G401 (cell line): Measurements from ENCODE around the gene PSMB10. TPM values are rescaled to one million over a fixed set of nuclear protein-coding genes. Genes with fewer than 3 reads are reported as not detected.
"Not testable (repeated sequence)": the region's sequence is repeated elsewhere in the genome, so short reads cannot be mapped to it uniquely, and the experiment has no call there.

ENCODE experiments used
- DNase-seq: peaks from one replicate; pipeline ENCODE4 v3.0.0-alpha.2; 2015; ENCODE audit warnings: low spot score
- in situ Hi-C: cut with HindIII; loops from 2 replicates; pipeline ENCODE4 v1.10.0; 2016; ENCODE audit warnings: low sequenced_read_pairs, mixed read lengths
- total RNA-seq: library from RNA; depleted of rRNA; stranded (reverse); fragments of >200 nt; shearing (Covaris generic); gene quantifications from 2 replicates; pipeline ENCODE4 v1.2.3, GENCODE V29; 2014

PSMB10 gene
- total RNA-seq, 1 experiment from 2014 or later = 17.1 TPM

DNA sequence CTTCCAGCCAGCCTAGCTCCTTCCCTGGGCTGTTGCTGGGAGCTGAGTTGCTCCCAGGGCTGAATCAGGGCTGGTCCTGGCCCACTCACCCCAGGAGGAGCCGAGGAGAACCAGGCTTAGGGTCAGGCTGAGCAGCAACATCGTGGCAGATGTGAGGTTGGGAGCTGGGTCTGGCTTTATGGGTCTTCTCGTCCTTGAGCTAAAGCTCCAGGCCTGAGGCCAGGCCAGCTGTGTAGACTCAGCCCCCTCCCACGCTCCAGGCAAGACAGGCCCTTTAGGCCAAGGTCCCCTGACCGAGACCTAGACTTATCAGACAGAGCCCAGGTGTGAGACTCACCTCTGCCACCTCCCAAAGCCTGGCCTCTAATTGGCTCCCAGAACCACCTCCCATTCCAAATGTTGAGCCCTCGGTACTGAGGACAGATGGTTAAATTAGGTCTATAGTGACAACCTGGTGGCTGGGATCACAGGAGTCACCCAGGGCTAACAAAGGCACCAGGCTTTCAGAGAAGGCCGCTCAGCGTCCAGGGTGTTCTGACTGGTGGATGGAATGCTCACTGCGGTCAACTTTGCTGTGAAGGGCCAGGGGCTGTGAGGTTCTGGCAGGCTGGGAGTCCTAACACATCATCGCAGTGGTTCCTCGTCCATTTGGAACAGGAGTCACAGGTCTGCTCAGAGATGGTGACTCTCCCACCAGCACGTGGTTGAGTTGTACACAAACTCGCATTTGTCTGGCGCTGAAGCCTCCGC, 4.8 kb downstream of the PSMB10 start, which contains the start of gene CTRL:
CTRL (minus strand) TSS at position 151 of the 750 bp plus-strand sequence; CDS start at position 141, 10 bp downstream.
- in situ Hi-C loops = no loop called here
- DNase-seq = no peak

DNA sequence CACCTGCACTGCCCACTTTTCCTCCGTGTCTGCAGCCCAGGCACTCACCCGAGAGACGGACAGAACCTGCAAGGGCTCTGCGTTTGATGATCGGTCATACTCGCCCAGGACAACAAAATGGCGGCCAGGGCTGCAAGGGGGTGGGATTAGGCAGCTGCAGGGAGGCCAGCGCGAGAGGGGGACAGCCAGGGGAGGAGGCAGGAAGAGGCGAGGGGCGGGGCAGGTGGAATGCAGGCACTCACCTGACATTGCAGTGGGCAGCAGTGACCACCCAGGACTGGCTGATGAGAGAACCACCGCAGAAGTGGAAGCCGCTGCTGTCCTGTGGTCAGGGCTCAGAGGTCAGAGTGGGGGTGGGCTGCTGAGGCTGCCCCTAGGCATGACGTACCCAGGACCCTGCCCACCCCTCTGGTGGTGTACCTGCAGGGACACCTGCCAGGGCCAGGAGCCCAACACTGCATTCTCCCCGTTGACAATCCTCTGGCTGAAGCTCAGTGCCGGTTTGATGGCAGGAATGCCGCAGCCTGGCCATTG, 5.9 kb downstream of the PSMB10 start:
- in situ Hi-C loops = no loop called here
- DNase-seq = no peak

DNA sequence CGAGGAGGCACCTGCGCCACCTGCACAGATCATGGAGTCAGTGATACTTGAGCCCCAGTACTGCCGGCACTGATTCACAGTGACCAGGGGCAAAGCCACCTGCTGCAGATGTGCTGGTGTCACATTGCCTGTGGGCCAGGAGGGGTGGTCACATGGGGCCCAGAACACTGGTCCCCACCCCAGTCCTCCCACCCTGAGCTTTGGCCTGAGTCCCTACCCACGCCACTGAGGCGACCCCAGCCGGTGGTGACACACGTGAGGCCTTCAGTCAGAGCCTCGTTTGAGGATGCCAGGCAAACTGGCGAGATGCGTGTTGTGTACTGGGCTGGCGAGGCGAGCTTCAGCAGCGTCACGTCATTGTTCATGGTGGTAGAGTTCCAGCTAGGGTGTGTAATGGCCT, 6.5 kb downstream of the PSMB10 start:
- in situ Hi-C loops = no loop called here
- no peak for DNase-seq

DNA sequence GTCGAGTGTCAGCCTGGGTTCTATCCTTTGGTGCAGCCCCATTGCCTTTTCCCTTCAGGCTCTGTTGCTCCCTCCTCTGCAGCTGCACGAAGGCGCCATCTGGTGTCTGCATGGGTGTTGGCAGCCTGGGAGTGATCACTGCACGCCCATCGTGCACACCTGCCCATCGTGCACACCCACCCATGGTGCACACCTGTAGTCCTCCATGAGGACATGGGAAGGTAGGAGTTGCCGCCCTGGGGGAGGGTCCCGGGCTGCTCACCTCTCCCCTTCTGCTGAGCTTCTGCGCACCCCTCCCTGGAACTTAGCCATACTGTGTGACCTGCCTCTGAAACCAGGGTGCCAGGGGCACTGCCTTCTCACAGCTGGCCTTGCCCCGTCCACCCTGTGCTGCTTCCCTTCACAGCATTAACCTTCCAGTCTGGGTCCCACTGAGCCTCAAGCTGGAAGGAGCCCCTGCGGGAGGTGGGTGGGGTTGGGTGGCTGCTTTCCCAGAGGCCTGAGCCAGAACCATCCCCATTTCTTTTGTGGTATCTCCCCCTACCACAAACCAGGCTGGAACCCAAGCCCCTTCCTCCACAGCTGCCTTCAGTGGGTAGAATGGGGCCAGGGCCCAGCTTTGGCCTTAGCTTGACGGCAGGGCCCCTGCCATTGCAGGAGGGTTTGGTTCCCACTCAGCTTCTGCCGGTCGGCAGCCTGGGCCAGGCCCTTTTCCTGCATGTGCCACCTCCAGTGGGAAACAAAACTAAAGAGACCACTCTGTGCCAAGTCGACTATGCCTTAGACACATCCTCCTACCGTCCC, 7.9 kb downstream of the PSMB10 start:
- peak; percentile 86 for DNase-seq
- in situ Hi-C loops = no loop called here

DNA sequence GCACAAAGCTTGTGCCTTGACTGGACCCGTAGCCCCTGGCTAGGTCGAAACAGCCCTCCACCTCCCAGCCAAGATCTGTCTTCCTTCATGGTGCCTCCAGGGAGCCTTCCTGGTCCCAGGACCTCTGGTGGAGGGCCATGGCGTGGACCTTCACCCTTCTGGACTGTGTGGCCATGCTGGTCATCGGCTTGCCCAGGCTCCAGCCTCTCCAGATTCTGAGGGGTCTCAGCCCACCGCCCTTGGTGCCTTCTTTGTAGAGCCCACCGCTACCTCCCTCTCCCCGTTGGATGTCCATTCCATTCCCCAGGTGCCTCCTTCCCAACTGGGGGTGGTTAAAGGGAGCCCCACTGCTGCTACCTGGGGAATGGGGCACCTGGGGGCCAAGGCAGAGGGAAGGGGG, 8.5 kb downstream of the PSMB10 start:
- in situ Hi-C loops = no loop called here

DNA sequence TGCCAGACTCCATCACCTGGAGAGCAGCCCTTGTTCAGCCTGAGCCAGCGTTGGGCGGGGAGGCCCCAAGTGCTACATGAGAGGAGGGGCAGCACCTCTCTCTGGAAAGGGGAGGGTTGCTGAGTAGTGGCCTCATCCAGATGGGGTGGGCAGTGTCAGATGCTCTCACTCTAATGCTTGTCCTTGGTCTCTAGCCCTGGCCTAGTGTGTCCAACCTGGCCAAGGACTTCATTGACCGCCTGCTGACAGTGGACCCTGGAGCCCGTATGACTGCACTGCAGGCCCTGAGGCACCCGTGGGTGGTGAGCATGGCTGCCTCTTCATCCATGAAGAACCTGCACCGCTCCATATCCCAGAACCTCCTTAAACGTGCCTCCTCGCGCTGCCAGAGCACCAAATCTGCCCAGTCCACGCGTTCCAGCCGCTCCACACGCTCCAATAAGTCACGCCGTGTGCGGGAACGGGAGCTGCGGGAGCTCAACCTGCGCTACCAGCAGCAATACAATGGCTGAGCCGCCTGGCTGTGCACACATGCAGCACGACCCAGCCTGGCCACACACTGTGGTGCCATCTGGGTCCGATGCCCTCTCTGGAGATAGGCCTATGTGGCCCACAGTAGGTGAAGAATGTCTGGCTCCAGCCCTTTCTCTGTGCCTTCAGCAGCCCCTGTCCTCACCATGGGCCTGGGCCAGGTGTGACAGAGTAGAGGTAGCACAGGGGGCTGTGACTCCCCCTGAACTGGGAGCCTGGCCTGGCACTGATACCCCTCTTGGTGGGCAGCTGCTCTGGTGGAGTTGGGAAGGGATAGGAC, 9.3 kb downstream of the PSMB10 start:
- in situ Hi-C loops = no loop called here
- peak; percentile 79 for DNase-seq

More for the DNA sequence above, 8.5 kb downstream of the PSMB10 start:
- DNase-seq = no peak

DNA sequence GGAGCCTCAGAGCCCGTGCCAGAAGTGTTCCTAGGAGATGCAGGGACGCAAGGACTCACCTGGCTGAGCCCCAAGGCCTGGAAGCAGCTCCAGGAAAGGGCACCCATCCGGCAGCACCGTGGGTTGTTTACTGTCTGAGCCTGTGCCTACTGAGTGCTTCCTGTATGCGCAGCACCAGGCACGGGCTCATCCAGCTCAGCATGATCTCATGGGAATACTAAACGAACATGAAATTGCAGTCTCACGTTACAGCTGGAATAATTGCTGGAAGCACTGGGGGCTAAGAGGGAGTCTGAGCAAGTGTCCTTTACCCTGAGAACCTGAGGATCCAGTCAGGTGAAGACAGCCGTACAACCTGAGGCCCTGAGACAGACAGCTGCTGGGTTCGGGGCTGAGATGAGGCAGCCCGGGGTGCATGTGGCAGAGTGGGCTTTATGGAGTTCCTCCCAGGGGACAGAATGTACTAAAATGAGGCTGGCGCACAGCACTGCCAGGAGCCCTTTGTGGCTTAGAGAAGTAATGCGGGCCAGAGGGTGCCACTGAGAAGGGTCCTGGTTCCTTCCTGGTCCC, 10.4 kb downstream of the PSMB10 start:
- peak; percentile 26 for DNase-seq
- in situ Hi-C loops = no loop called here

DNA sequence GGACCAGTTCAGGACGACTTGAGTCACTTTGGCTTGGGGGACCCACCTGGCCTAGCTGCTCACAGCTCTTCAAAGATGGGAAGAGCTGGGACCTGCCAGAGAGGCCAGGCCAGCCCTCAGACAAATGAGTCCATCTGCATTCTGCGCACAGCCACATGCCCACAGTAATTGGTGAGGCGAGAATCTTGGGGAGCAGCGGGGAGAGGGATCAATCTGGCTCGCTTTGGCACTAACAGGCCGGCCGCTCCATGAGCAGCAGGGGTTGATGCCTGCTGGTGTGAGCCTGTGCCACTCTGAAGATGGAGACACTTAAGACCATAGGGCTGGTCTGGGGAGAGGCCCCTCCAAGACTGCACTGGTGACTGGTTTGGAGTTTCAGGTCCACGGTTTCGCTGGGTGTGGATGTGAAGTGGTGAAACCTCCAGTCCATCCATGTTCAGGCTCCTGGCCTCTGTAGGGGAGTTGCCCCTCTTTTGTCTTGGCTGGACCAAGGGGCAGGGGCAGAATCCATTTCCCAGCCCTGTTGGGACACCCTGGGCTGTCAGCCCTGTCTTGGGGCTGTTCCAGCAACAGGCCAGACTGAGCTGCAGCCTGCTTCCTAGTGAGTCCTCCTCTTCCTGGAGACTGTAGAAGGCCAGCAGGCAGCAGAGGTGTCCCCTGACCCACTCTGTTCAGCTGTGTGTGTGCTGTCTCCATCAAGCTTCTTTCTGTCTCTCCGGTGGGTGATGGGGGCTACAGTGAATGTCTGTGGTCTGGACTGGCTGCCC, 12.3 kb downstream of the PSMB10 start:
- DNase-seq = peak; percentile 27
- in situ Hi-C loops = loop anchor here (5.0 kb wide), 1 partner anchor 102 kb away; no protein-coding TSS in a partner anchor

DNA sequence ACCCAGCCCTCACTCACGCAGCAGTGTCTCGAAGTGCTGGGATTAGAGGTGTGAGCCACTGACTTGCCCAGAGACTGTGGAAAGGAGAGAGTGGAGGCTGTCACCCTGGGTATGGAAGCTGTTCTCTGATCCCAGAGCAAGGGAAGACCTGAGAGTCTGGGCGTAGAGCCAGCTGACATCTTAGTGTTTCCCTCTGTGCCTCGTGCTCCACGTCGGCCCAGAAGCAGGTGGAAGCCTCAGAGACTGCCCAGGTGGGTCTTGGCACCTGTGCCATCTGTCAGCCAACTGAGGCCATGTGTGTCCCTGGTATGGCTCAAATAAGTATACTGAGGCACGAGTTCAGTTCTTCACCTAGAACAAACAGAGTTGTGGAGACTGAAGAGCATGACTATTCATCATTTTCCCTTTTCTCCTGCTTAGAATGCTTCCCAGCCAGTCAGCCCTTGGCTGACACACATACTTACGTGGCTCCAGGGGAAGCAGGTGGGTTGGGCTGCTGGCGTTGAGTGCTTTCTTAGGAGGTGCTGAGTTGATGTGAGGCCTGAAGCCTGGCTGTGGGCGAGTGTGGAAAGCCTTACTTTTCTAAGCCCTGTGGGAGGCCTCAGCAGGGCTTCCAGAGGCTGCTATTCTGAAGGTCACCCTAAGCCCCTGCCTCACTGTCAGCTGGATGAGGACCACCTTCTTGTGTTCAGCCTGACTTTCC, 13.1 kb downstream of the PSMB10 start:
- in situ Hi-C loops = loop anchor here (5.0 kb wide), 1 partner anchor 101 kb away; no protein-coding TSS in a partner anchor
- DNase-seq = peak; percentile 78

DNA sequence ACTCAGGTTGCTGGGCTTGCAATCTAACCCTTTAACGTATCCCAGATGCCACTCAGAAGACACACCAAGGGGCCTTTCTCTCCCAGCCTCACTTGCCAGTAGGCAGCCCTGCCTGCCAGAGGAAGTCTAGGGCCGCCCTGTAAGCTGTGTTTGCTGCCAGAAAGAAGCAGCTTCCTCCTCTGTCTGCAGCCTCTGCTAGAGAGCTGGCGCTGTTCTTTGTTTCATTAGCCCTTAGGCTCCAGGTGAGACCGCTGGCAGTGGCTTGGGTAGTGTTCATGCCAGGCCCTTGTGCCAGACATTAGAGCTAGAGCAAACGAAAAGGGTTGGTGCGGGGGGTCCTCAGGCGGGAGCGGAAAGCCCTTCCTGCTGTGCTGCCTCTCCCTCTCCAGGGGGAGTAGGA, 13.9 kb downstream of the PSMB10 start:
- in situ Hi-C loops = loop anchor here (5.0 kb wide), 1 partner anchor 100 kb away; no protein-coding TSS in a partner anchor

DNA sequence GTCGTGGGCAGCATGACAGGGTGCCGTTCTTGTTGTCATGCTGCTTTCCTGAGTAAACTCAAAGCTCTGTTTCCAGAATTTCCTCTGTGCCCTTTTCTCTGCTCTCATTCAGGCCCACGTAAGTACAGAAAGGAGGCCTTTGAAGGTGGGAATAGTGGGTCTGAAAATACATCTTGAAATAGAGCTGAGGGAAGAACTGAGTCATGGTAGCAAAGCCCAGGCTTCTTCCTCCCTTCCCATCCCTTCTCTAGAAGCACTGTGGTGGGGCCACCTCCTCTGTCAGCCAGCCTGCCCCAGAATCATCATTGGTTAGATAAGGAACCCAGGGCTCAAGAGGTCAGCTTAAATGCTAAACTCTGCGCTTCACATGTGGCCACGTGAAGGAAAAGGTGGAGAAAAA, 14.4 kb downstream of the PSMB10 start:
- in situ Hi-C loops = loop anchor here (5.0 kb wide), 1 partner anchor 100 kb away; no protein-coding TSS in a partner anchor
- DNase-seq = no peak

More for the DNA sequence above, 13.9 kb downstream of the PSMB10 start:
- DNase-seq = no peak

DNA sequence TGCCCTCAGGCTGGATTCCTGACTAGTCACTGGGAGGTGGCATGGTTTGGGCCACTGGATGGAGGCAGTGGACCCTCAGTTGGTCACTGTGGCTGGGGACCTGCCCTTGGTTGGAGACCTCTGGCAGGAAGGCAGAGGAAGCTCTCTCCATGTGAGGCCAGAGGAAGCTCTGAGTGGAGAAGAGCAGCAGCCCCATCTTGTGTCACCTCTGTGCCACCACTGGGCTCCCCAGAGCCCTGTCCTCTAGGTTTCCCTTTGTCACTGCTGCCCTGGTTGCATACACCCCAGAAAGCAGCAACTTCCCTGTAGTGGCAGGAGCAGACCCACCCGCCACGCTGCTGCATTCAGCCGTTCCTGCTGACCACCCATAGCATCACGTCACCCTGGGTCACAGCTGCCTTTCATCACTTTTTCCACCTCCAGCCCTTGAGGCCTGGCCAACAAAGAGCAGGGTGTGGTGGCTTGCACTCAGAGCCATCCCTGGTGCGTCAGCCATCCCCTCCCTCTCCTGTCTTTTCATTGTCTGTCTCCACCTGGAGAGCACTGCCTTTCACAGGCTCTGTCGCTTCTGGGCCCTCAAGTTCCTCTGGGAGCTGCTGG, 16.9 kb downstream of the PSMB10 start:
- in situ Hi-C loops = loop anchor here (5.0 kb wide), 1 partner anchor 97 kb away; no protein-coding TSS in a partner anchor

DNA sequence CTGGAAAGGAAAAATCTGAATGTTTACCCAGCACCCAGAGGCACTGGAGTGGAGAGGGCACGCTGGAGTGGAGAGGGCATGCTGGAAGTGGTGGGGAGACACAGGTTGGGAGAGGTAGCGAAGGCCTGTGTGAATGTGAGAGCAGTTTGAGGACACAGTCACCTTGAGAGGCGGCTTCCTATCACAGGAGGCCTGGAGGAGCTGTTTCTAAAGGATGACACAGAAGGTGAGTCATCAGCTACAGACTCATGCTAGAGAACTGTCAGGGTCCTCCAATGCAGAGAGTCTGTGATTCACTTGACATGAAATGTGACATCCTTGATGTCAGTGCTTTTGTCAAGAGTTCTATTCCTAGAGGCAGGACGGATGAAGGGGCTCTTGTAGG, 18.8 kb downstream of the PSMB10 start:
- in situ Hi-C loops = no loop called here
- DNase-seq = no peak

More for the DNA sequence above, 16.9 kb downstream of the PSMB10 start:
- DNase-seq = no peak

DNA sequence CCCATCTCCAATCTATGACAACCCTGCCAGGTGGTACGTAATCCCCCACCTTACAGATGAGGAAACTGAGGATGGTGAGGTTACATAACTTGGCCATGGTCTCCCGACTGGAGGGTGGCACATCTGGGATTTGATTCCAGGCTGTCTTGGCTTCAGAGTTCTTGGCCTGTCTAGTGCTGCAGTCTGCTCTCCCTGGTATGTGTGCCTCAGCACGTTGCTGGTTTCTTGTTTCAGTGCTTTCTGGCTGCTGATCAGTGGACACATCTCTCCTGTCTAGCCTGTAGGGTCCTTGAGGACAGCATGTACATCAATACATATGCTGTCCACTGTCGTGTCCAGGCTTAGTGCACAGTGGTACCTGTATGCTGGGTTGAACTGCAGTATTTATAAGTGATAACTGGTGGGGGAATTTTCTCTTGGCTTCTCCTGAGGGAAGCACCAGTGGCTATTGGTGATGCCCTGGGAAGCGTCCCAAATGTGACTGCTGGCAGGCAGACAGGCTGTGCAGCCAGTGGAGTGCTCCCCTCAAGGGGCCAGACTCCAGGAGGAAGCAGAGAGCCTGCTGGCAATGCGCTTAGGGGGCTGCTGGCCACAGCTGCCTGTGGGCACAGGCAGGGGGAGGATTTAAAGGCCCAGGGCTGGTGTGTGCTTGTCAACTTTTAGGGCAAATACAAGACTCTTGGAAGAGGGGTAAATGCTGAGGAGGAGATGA, 19.4 kb downstream of the PSMB10 start:
- DNase-seq = peak; percentile 45
- in situ Hi-C loops = no loop called here

DNA sequence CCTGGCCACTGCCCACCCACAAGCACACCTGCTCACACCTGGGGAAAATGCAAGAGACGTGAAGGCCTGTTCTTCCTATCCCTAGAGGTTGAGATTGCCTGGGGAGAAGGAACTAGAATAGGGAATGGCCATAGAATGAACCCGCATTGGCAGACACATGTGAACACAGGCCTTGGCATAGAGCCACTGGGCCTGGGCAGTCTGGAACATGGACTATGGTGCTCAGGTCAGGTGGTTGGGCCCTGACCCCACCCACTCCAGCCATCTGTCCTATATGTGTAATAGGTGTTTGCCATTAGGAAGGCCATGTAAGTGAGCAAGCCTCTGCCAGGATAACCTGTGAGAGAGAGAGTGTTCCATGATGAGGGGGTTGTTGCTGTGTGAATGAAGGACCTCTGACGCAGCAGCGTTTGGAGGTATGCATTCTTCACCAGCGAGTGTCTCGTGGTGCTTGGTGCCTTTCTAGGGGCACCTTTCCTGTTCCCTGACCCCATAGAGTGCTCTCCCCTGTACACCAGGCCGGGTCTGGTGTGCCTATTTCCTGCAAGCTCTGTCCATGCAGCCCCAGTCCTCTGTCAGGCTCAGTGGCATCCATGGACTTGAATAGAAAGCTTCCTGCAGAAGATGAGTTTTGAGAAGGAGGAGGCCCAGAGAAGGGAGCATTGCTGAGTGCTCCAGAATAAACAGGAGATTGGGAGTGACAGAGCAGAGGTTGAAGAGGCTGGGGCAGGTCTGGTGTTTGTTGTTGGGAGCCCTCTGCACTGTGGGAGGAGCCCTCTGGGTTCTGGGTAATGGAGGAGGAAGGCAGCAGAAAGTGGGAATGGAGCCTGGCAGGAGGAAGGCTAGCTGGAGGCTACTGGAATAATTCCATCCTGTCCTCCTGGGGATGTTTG, 20.6 kb downstream of the PSMB10 start:
- in situ Hi-C loops = no loop called here
- DNase-seq = peak; percentile 55

DNA sequence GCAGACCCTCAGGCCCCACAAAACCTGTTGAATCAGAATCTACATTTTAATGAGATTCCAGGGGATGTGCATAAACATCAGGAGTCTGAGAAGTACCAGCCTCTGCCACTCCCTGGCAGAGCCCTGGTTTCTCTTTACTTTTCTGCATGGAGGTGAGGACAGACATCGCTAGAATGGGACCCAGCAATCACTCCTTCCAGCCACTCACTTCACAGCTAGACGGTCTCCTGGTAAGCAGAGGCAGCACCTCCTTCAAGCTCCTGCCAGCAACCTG, 21.2 kb downstream of the PSMB10 start:
- DNase-seq, in situ Hi-C loops: not testable (repeated sequence)
